Measurements from ENCODE around the gene CISD3. TPM values are rescaled to one million over a fixed set of nuclear protein-coding genes. Genes with fewer than 3 reads are reported as not detected.

CISD3 gene
- total and polyA plus RNA-seq, 2 of the 4 experiments (the other 2 are of a cell fraction), result 1.3 to 14.1 TPM

DNA sequence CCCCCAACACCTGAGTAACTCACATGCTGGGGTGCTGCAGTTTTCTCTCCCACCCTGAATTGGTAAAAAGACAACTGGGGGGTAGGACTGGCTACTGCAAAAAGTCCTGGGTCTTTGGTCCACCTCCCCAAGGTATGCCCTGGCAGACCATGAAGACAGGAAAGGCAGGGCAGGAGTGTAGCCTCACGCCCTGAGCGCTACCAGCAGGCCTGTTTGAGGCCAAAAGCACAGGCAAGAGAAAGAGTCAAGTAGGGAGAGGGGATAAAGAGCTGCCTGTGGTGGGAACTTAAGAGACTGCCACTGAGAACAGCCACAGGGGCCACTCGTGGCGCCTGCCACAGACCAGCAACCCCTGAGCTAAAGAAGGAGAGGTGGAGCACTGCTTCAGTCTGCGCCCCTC lies 36.2 kb downstream of the CISD3 start:
- Histone ChIP-seq H3K27me3 (ENCODE audit: control insufficient read depth, insufficient read depth, low read length) (no peaks in the 10 kb centered on the region), H4K8ac (ENCODE audit: low read depth in 2 of 2, low read length in 2 of 2) (no peak overlapping the region), H3K4me1 (ENCODE audit: control insufficient read depth, insufficient read depth, low read length) (no peaks in the 10 kb centered on the region), H3K56ac (ENCODE audit: extremely low read depth, insufficient read depth, low read length) (no peak overlapping the region), H2BK15ac (ENCODE audit: low read depth, low read length) (no peak overlapping the region), H3K9me1 (ENCODE audit: insufficient read depth, low read length) (peaks cover 7% of the 10 kb centered on the region; the same call in 1 of the 2 replicates), H4K5ac (ENCODE audit: low read depth, low read length) (no peak overlapping the region), H3K27ac (ENCODE audit: insufficient read depth, low read length) (no peak overlapping the region), H3K4me2 (ENCODE audit: low read depth, low read length) (no peak overlapping the region), H3K79me1 (ENCODE audit: low read depth in 1 of 2, low read length in 2 of 2) (peaks cover 13 to 39% of the 10 kb centered on the region in 2 experiments), H2BK120ac (ENCODE audit: low read depth, low read length) (no peak overlapping the region), H3K9me3 (ENCODE audit: control insufficient read depth, insufficient read depth, low read length) (no peaks in the 10 kb centered on the region), H3K4ac (ENCODE audit: low read depth, low read length) (no peak overlapping the region), H2BK20ac (ENCODE audit: low read depth, low read length) (no peak overlapping the region), H4K91ac (ENCODE audit: insufficient read depth, low read depth, low read length) (no peak overlapping the region), H3K4me3 (ENCODE audit: insufficient read depth, low read depth, low read length) (no peak overlapping the region), H3K36me3 (ENCODE audit: control insufficient read depth, insufficient read depth, low read length) (peaks cover 76% of the 10 kb centered on the region), H3K9ac (ENCODE audit: low read depth, low read length) (no peak overlapping the region), H3K18ac (ENCODE audit: low read depth, low read length) (no peak overlapping the region), H2AK9ac (replicated peaks; ENCODE audit: low read depth, low read length, poor library complexity) (no peak overlapping the region), H2AK5ac (ENCODE audit: low read depth, low read length) (no peak overlapping the region), H3K23ac (ENCODE audit: low read depth, low read length) (no peak overlapping the region), H2AFZ (replicated peaks; ENCODE audit: low read length, poor library complexity) (no peak overlapping the region), H4K20me1 (ENCODE audit: insufficient read depth, low read length) (peaks cover 23% of the 10 kb centered on the region; the same call in 1 of the 2 replicates), H3K14ac (replicated peaks; ENCODE audit: low read depth, low read length) (no peak overlapping the region), H2BK5ac (ENCODE audit: low read depth, low read length, poor library complexity, severe bottlenecking) (no peak overlapping the region)
- BruUV-seq (replicated peaks), result no TSS peak
- dilution Hi-C loops (cut with HindIII; ENCODE audit: low sequenced_read_pairs, unreplicated experiment), result no loop called here
- ChIA-PET POLR2A (ENCODE audit: unreplicated experiment) (interaction anchor here (0.5 kb wide), 1 partner anchor 42 kb away, joined by 6 read pairs; no protein-coding TSS in a partner anchor), CTCF (no interaction called here)
- no peak for DNase-seq
- in situ Hi-C loops (cut with MboI; ENCODE audit: low sequenced_read_pairs), result no loop called here
- 96% methylated on average over 5 of the region's 5 CpGs; no CpG with 5 or more reads in 1 of the 2 experiments for WGBS, 2 experiments (ENCODE audit: extremely low coverage in 2 of 2, insufficient read length in 1 of 2)
- no peak for ATAC-seq (ENCODE audit: low read depth)
- TF ChIP-seq MAZ (IDR thresholded peaks at IDR 0.05; ENCODE audit: borderline replicate concordance, low read depth, low read length) (no peak), RAD21 (IDR thresholded peaks at IDR 0.05; ENCODE audit: low read length) (no peak), MXI1 (IDR thresholded peaks at IDR 0.05; ENCODE audit: borderline replicate concordance, low read depth, low read length) (no peak), BHLHE40 (IDR thresholded peaks at IDR 0.05; ENCODE audit: low read depth, low read length) (no peak), RCOR1 (IDR thresholded peaks at IDR 0.05; ENCODE audit: insufficient replicate concordance, low read length) (no peak), SMC3 (IDR thresholded peaks at IDR 0.05; ENCODE audit: low read depth, low read length) (no peak), NFE2L2 (IDR thresholded peaks at IDR 0.05; ENCODE audit: low read depth, low read length) (no peak), FOS (IDR thresholded peaks at IDR 0.05; ENCODE audit: low read depth, low read length) (no peak)
- TF ChIP-seq, protein P1, sequence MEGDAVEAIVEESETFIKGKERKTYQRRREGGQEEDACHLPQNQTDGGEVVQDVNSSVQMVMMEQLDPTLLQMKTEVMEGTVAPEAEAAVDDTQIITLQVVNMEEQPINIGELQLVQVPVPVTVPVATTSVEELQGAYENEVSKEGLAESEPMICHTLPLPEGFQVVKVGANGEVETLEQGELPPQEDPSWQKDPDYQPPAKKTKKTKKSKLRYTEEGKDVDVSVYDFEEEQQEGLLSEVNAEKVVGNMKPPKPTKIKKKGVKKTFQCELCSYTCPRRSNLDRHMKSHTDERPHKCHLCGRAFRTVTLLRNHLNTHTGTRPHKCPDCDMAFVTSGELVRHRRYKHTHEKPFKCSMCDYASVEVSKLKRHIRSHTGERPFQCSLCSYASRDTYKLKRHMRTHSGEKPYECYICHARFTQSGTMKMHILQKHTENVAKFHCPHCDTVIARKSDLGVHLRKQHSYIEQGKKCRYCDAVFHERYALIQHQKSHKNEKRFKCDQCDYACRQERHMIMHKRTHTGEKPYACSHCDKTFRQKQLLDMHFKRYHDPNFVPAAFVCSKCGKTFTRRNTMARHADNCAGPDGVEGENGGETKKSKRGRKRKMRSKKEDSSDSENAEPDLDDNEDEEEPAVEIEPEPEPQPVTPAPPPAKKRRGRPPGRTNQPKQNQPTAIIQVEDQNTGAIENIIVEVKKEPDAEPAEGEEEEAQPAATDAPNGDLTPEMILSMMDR (conservative IDR thresholded peaks at IDR 0.05; ENCODE audit: low read depth, low read length), result no peak
- intact Hi-C loops (cut with micrococcal nuclease), result no loop called here
